Measurements from ENCODE around the gene WDR33. TPM values are rescaled to one million over a fixed set of nuclear protein-coding genes. Genes with fewer than 3 reads are reported as not detected.

The WDR33 gene
- total and polyA plus RNA-seq, 2 of the 13 experiments (the other 11 are each of a cell fraction or from before 2014, with no cell fraction given): 54.9 to 78.2 TPM

- TF ChIP-seq E2F5 (CRISPR knock-in tag; conservative IDR thresholded peaks at IDR 0.05) (no peak; the same call in 1 of the 2 replicates), ZNF788 (CRISPR knock-in tag; IDR thresholded peaks at IDR 0.05; ENCODE audit: borderline replicate concordance) (peak; percentile 89), FOXC1 (CRISPR knock-in tag; IDR thresholded peaks at IDR 0.05; ENCODE audit: borderline replicate concordance) (peak; percentile 93), SIN3B (IDR thresholded peaks at IDR 0.05; ENCODE audit: low read length) (0 out of 2 replicates have a peak, but pooled peaks have one; percentile 36), ZNF737 (CRISPR knock-in tag; IDR thresholded peaks at IDR 0.05; ENCODE audit: borderline replicate concordance) (peak; percentile 71), GATAD2A (CRISPR knock-in tag; IDR thresholded peaks at IDR 0.05) (peak; percentile 70), AFF4 (CRISPR knock-in tag; IDR thresholded peaks at IDR 0.05) (peak; percentile 43; the same call in 1 of the 2 replicates), ZNF770 (CRISPR knock-in tag; IDR thresholded peaks at IDR 0.05) (no peak; the same call in 1 of the 2 replicates), ZNF547 (CRISPR knock-in tag; IDR thresholded peaks at IDR 0.05) (peak; percentile 70; the same call in 1 of the 2 replicates), ZNF703 (CRISPR knock-in tag; IDR thresholded peaks at IDR 0.05; ENCODE audit: borderline replicate concordance) (no peak; the same call in 1 of the 2 replicates), TBL1XR1 (IDR thresholded peaks at IDR 0.05; ENCODE audit: borderline replicate concordance, low read length, partially characterized antibody) (no peak), ZFP1 (CRISPR knock-in tag; IDR thresholded peaks at IDR 0.05) (peak; percentile 87; the same call in 1 of the 2 replicates), TCF7L2 (IDR thresholded peaks at IDR 0.05; ENCODE audit: low read depth, low read length) (no peak), SMARCE1 (IDR thresholded peaks at IDR 0.05; ENCODE audit: borderline replicate concordance) (no peak), KLF6 (CRISPR knock-in tag; IDR thresholded peaks at IDR 0.05) (0 out of 2 replicates have a peak, but pooled peaks have one; percentile 22), BRCA1 (CRISPR knock-in tag; IDR thresholded peaks at IDR 0.05) (0 out of 2 replicates have a peak, but pooled peaks have one; percentile 45), FOXK1 (CRISPR knock-in tag; IDR thresholded peaks at IDR 0.05; ENCODE audit: borderline replicate concordance, low read depth) (peak; percentile 47; the same call in 1 of the 2 replicates), GATAD1 (CRISPR knock-in tag; IDR thresholded peaks at IDR 0.05) (peak; percentile 93), REPIN1 (CRISPR knock-in tag; IDR thresholded peaks at IDR 0.05; ENCODE audit: borderline replicate concordance, low read depth) (peak; percentile 93), ZNF556 (CRISPR knock-in tag; IDR thresholded peaks at IDR 0.05; ENCODE audit: borderline replicate concordance) (peak; percentile 88; the same call in 1 of the 2 replicates), DR1 (CRISPR knock-in tag; IDR thresholded peaks at IDR 0.05) (peak; percentile 71; the same call in 1 of the 2 replicates), NR0B2 (CRISPR knock-in tag; IDR thresholded peaks at IDR 0.05) (peak; percentile 64), SCMH1 (CRISPR knock-in tag; IDR thresholded peaks at IDR 0.05; ENCODE audit: borderline replicate concordance) (no peak)
Measured at GRCh38 chr2:127810619-127811396, at the start of gene WDR33 (continued).
